Stimulated activated naive CD8-positive, alpha-beta T cell treated with anti-CD3 and anti-CD28 coated beads, Interleukin-15, amount 100 ng/mL, for 72 hours (primary cell): ENCODE data around the gene ATG101.
"Not testable (repeated sequence)": the region's sequence is repeated elsewhere in the genome, so short reads cannot be mapped to it uniquely, and the experiment has no call there.

Source experiments
- ATAC-seq: fragments of 150-1000 bp; cut with Tn5 transposase; 2 replicates; pipeline ENCODE4 v1.10.0; 2021; ENCODE audit warnings: mild to moderate bottlenecking, moderate library complexity
- DNase-seq, 2 donors: peaks; one replicate each; pipeline ENCODE4 v3.0.0; 2021 to 2022
- H3K27ac Mint-ChIP-seq, 2 donors: one replicate each; pipeline ENCODE4 v1.8.0; 2022; ENCODE audit warnings: mild to moderate bottlenecking in 2 of 2, mixed read lengths in 2 of 2, moderate library complexity in 2 of 2
- H3K27me3 Mint-ChIP-seq: one replicate; pipeline ENCODE4 v1.8.0; 2022; ENCODE audit warnings: mixed read lengths
- H3K4me1 Mint-ChIP-seq: one replicate; pipeline ENCODE4 v1.8.0; 2022; ENCODE audit warnings: mild to moderate bottlenecking, mixed read lengths
- H3K4me3 Mint-ChIP-seq, 2 donors: one replicate each; pipeline ENCODE4 v1.8.0; 2022; ENCODE audit warnings: mild to moderate bottlenecking in 2 of 2, mixed read lengths in 2 of 2, moderate library complexity in 1 of 2
- H3K9me3 Mint-ChIP-seq, 2 donors: one replicate each; pipeline ENCODE4 v1.8.0; 2022; ENCODE audit warnings: mixed read lengths in 2 of 2

ATG101 gene

DNA sequence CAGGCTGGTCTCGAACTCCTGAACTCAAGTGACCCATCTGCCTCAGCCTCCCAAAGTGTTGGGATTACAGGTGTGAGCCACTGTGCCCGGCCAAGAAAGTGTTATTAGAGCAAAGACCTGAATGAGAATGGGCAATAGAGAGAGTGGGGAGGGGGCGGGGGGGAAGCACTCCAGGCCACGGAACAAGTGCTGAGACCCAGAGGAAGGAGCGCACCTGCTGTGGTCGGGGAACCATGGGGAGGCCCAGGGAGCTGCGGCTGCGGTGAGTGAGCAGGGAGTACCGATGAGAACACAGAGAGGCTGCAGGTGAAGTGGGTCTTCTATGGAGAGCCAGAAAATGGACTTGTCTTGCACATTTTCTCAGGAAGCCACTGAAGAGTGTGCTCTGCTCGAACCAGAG is 20.5 kb downstream of the ATG101 start:
- H3K4me1 Mint-ChIP-seq, result no peaks in the 10 kb centered on the region
- ATAC-seq (no peak), DNase-seq (no peak)
- no peak overlapping the region for H3K4me3 Mint-ChIP-seq
- peaks cover 75% of the 10 kb centered on the region for H3K27me3 Mint-ChIP-seq
- no peaks in the 10 kb centered on the region for H3K9me3 Mint-ChIP-seq
- no peak overlapping the region for H3K27ac Mint-ChIP-seq

DNA sequence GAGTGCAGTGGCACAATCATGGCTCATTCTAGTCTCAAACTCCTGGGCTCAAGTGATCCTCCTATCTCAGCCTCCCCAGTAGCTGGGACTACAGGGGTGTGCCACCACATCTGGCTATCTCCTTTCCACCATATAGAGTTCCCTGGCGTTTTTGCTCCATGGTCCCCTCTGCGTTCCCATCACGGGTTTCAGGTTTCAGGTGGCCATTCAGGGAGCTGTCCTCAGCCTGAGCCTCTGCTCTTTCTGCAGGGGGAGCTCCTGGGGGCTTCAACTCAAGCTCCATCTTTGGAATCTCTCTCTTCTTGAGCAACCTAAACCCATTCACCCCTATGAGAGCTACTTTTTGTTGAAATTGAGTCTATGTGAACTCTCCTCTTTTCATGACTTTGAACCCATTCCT is 21.3 kb downstream of the ATG101 start:
- H3K9me3 Mint-ChIP-seq, result no peaks in the 10 kb centered on the region
- ATAC-seq, result no peak
- H3K27me3 Mint-ChIP-seq, result peaks cover 75% of the 10 kb centered on the region

GRCh38 chr12:52091869-52092268 is 22.1 kb downstream of the ATG101 start:
- Mint-ChIP-seq H3K27ac (no peak overlapping the region), H3K4me3 (no peak overlapping the region), H3K4me1 (no peaks in the 10 kb centered on the region), H3K9me3 (no peaks in the 10 kb centered on the region), H3K27me3 (peaks cover 73% of the 10 kb centered on the region)
- ATAC-seq (no peak), DNase-seq (no peak)

More for the DNA sequence above, 21.3 kb downstream of the ATG101 start:
- Mint-ChIP-seq H3K27ac (no peak overlapping the region), H3K4me1 (no peaks in the 10 kb centered on the region), H3K4me3 (no peak overlapping the region)
- no peak for DNase-seq

DNA sequence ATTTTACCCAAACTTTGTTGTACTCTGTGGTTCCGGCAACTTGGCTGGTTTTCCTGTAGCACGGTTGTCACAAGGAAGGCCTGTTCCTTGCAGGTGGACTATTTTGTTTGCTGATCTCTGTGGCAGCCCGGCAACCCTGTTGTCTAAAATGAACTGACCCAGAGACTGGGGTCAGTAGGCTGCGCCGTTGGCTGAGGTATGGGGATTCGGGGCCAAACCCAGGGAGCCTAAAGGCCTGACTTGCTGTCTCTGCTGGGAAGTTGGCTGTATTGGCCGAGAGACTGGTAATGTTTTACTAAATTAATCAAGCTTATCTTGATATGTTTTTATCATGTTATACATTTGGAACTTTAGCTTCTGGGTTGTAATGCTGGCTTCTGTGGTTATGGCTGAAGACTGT is 23.6 kb downstream of the ATG101 start:
- H3K4me3 Mint-ChIP-seq, result no peak overlapping the region
- peaks cover 70% of the 10 kb centered on the region for H3K27me3 Mint-ChIP-seq
- ATAC-seq, result no peak

GRCh38 chr12:52096332-52097044 is 26.7 kb downstream of the ATG101 start:
- no peak overlapping the region for H3K4me3 Mint-ChIP-seq
- DNase-seq (no peak), ATAC-seq (no peak)
- H3K27ac Mint-ChIP-seq, result no peak overlapping the region
- H3K4me1 Mint-ChIP-seq, result no peaks in the 10 kb centered on the region
- no peaks in the 10 kb centered on the region for H3K9me3 Mint-ChIP-seq
- peaks cover 57% of the 10 kb centered on the region for H3K27me3 Mint-ChIP-seq

More for the DNA sequence above, 23.6 kb downstream of the ATG101 start:
- no peaks in the 10 kb centered on the region for H3K9me3 Mint-ChIP-seq
- H3K27ac Mint-ChIP-seq, result no peak overlapping the region
- no peak for DNase-seq
- H3K4me1 Mint-ChIP-seq, result no peaks in the 10 kb centered on the region

DNA sequence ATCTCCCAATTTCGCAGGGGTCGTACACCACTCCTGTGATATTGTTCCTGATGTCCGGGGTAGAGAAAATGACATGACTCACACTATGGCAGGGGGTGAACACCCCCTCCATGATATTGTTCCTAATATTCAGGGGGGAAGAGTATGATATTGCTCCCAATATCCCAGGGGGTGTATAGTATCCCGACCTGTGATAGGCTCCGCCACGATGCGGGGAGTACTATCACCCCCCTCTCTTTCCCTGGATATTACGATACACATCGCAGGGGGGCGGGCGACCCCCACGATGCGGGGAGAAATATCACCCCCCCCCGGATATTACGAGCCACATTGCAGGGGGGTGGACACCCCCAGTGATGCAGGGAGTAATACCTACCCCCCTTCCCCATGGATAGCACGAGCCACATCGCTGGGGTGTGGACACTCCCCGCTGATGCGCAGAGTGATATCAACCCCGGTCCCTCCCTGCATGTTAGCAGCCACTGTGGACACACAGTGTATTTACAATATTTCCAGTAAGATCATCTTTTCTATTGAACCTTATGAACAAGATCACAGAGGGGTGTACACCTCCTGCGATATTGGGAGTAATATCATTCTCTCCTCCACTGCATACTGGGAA is 27.4 kb downstream of the ATG101 start:
- no peaks in the 10 kb centered on the region for H3K9me3 Mint-ChIP-seq
- no peak overlapping the region for H3K4me3 Mint-ChIP-seq
- DNase-seq (no peak), ATAC-seq (peak; percentile 69)
- no peaks in the 10 kb centered on the region for H3K4me1 Mint-ChIP-seq
- H3K27ac Mint-ChIP-seq, result no peak overlapping the region
- H3K27me3 Mint-ChIP-seq, result peaks cover 56% of the 10 kb centered on the region

DNA sequence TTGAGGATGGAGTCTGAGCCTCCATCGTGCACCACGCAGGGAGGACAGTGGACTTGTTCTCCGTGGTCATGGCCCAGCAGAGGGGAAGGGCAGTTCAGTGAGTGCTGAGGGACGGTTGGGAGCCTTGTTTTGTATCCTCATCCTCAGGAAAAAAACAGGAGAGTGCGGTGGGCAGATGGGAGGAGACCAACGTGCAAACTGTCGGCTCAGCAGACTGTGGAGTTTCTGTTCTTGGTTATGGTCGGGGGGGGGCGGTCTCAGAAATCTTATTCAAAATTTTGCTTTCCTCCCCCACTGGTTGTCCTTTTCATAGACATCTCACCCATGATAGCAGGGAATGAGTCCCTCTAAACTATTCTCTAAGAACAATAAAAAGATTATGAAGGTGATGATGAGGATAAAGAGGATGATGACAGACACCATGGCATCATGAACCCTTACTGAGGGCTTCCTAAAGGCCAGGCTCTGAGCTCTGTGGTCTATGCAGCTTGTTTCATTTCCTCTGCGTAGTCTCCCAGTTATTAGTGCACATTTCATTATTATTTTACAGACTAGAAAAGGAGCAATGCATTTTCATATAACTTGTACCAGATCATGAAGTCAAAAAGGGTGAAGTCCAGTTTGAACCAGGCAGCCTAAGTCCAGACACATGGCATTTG is 34.8 kb downstream of the ATG101 start:
- H3K4me3 Mint-ChIP-seq, H3K9me3 Mint-ChIP-seq, H3K27ac Mint-ChIP-seq, DNase-seq, ATAC-seq, H3K4me1 Mint-ChIP-seq: not testable (repeated sequence)
- H3K27me3 Mint-ChIP-seq, result peaks cover 73% of the 10 kb centered on the region

- DNase-seq, result peak; percentile 57 to 70
- H3K9me3 Mint-ChIP-seq, ATAC-seq, H3K4me3 Mint-ChIP-seq: not testable (repeated sequence)
- Mint-ChIP-seq H3K4me1 (peaks cover 45% of the 10 kb centered on the region), H3K27ac (peak overlapping the region in 1 of 2 donors; percentile 75), H3K27me3 (peaks cover 23% of the 10 kb centered on the region)
Measured at GRCh38 chr12:52116222-52117125, 46.7 kb downstream of the ATG101 start.

DNA sequence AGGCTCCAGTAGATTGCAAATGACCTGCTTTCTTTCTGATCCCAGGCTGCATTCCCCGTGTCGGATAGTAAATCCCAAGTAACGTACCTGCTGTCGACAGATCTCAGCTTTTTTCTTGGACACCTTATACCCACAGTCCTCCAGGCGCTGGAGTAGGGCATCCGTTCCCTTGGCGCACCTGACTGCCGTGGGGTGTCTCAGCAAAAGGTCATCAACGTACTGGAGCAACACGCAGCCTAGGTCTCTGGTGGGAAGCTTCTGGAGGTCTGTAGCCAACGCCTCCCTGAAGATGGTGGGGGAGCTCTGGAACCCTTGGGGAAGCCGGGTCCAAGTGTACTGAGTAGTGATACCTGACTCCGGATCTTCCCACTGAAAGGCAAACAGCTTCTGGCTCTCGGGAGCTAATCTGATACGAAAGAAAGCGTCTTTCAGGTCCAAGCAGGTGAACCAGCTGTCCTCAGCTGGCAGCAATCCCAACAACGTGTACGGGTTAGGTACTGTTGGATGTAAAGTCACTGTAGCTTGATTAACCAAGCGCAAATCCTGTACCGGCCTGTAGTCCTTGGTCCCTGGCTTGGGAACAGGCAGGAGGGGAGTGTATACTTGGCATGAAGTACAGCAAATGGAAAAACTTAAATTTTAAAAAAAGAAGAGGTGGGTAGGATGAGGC is 48.2 kb downstream of the ATG101 start:
- Mint-ChIP-seq H3K4me1 (peaks cover 55% of the 10 kb centered on the region), H3K27me3 (peaks cover 35% of the 10 kb centered on the region)
- H3K9me3 Mint-ChIP-seq, H3K27ac Mint-ChIP-seq, ATAC-seq, H3K4me3 Mint-ChIP-seq, DNase-seq: not testable (repeated sequence)

DNA sequence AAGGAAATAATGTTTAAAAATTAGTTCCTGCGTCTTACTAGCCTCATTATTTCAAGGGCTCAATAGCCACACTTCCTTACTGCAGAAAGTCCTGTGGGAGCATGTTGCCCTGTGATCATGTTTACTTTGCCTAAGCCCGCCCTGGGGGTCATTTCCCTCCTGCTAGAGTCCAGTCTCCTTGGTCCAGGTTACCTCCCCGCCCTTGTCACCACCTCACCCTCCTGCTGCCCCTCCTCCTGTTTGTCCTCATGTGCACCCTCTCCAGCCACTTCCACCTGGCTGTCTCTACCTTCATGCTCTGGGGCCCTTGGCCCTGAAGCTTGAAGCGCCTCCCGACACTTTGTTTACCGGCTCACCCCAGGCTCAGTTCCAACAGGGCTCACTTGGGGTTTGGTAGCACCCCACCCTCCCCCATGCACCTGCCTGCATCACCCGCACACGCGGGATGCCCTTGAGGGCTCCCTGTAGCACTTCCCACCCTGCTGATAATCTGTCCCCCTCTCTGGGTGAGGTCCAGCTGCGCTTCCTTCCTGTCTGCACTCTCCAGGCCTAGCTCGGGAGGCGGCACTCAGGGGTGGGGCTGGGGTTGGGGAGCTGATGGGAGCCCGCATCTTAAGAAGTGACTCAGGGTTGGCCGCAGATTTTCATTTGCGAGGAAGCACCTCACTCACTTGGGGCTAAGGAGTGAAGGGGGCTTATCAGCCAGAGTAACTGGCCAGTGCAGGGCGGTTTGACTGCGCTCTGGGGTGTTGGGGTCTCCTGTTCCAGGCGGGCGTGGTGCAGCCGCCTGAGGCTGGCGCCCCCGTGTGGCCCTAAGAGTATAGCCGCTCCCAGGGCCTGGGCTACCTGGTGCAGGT is 49.8 kb downstream of the ATG101 start:
- H3K4me3 Mint-ChIP-seq, result peak overlapping the region in 1 of 2 donors; percentile 19
- peaks cover 55% of the 10 kb centered on the region for H3K4me1 Mint-ChIP-seq
- H3K27me3 Mint-ChIP-seq, result peaks cover 39% of the 10 kb centered on the region
- no peaks in the 10 kb centered on the region for H3K9me3 Mint-ChIP-seq
- DNase-seq (peak; percentile 53 to 54), ATAC-seq (peak; percentile 69)
- no peak overlapping the region for H3K27ac Mint-ChIP-seq

DNA sequence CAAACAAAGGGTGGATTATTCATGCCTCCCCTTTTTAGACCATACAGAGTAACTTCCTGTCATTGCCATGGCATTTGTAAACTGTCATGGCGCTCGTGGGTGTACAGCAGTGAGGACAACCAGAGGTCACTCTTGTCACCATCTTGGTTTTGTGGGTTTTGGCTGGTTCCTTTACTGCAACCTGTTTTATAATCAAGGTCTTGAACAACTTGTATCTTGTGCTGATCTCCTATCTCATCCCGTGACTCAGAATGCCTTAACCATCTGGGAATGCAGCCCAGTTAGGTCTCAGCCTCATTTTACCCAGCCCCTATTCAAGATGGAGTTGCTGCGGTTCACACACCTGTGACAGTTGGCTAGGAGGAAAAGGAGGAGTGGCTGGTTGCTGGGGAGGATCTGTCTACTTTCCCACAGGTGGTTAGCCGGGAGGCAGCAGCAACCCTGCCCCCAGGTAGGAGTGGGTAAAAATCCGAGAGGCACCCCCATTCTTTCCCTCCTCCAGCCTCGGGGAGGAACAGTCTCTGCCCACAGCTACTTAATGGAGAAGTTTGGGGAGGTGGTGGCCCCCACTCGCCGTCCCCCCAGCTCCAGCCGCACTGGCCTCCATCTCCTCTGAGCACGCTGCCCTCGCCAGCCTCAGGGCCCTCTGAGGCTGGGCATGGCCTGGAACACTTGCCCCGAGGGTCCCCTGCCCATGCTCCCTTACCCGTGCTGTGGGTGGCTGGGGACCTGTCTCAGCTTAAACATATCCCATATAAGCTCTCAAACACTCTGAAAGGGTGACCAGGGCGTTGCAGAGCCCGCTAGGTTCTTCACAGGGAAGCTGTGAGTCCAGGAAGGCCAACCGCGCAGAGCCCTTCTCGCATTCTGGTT is 51.4 kb downstream of the ATG101 start:
- Mint-ChIP-seq H3K4me1 (peaks cover 51% of the 10 kb centered on the region), H3K9me3 (no peaks in the 10 kb centered on the region), H3K27ac (no peak overlapping the region), H3K4me3 (no peak overlapping the region), H3K27me3 (peaks cover 54% of the 10 kb centered on the region)
- DNase-seq (no peak), ATAC-seq (no peak)

DNA sequence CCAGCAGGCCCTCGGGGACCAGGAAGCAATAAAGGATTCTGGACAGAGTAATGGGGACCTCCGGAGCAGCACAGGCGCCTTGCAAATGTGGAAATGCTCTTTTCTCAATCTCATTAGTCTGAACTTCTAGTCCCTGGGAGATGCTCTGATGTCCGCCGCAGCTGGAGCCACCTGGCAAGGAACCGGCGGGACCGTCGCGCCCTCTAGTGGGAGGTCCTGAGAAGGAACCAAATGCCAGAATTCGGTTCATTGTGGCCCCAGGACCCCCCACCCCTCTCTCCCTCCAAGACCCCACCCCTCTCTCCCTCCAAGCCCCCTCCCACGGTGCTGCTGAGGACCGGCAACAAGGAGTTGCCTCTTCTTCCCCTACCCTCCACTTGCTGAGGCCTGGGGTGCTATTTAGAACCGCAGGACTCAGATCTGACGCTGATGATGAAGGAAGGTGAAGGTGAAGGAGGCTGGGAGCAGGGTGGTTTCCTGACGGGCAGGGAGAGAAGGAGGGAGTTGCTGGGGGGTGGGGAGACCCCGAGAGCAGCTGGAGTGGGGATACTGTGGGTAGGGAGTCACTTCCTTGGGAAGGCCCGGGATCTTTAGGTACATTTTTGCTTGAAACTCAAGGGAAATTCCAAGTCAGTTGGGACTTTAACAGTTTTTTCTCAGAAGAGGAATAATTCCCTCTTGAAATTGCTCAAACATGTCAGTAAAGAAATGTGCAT is 52.2 kb downstream of the ATG101 start:
- peak; percentile 60 for DNase-seq
- no peak overlapping the region for H3K27ac Mint-ChIP-seq
- no peaks in the 10 kb centered on the region for H3K9me3 Mint-ChIP-seq
- no peak for ATAC-seq
- H3K4me3 Mint-ChIP-seq, result no peak overlapping the region
- peaks cover 43% of the 10 kb centered on the region for H3K4me1 Mint-ChIP-seq
- H3K27me3 Mint-ChIP-seq, result peaks cover 62% of the 10 kb centered on the region

- H3K27me3 Mint-ChIP-seq, result peaks cover 67% of the 10 kb centered on the region
Measured at GRCh38 chr12:52122540-52122871, 52.7 kb downstream of the ATG101 start.

More at GRCh38 chr12:52122540-52122871, 52.7 kb downstream of the ATG101 start:
- Mint-ChIP-seq H3K27ac (no peak overlapping the region), H3K4me1 (peaks cover 40% of the 10 kb centered on the region), H3K4me3 (no peak overlapping the region), H3K9me3 (no peaks in the 10 kb centered on the region)
- ATAC-seq, result no peak
- no peak for DNase-seq
